NCI-H460 (cell line): ENCODE data around the gene STXBP5. TPM values are rescaled to one million over a fixed set of nuclear protein-coding genes. Genes with fewer than 3 reads are reported as not detected.
A peak's percentile ranks its signal among the peaks of the same experiment; 100 is the strongest.

Experiments used
- DNase-seq: peaks from one replicate; pipeline ENCODE4 v3.0.0-alpha.2; 2016; ENCODE audit warnings: low read depth; ENCODE audit errors: extremely low read depth
- polyA plus RNA-seq: library from polyadenylated mRNA; depleted of rRNA; stranded (reverse); fragments of >200 nt; gene quantifications from 2 replicates; pipeline ENCODE4 v1.2.3, GENCODE V29; 2014; cell fraction: nucleus; rRNA removed
- total RNA-seq: library from RNA; depleted of rRNA; stranded (reverse); fragments of >200 nt; shearing (Covaris generic); gene quantifications from 2 replicates; pipeline ENCODE4 v1.2.3, GENCODE V29; 2014; rRNA removed

The STXBP5 gene
- total RNA-seq: 15.3 and 22.5 TPM in 2 replicates
- 11.0 and 19.9 TPM in 2 replicates for polyA plus RNA-seq

GRCh38 chr6:147204060-147204785, at the start of gene STXBP5:
Gene STXBP5 (plus strand): TSS chr6:147204417. CDS start chr6:147204533, 116 bp downstream.
- DNase-seq: no peak

GRCh38 chr6:147154454-147154853, 49.8 kb upstream of the STXBP5 start:
- peak; percentile 19 for DNase-seq

- no peak for DNase-seq
These were observed 48.0 kb upstream of the STXBP5 start for GRCh38 chr6:147156218-147156617.

GRCh38 chr6:147156799-147157382, 47.3 kb upstream of the STXBP5 start:
- DNase-seq: no peak

GRCh38 chr6:147157930-147158329, 46.3 kb upstream of the STXBP5 start:
- no peak for DNase-seq

- no peak for DNase-seq
These were observed 45.3 kb upstream of the STXBP5 start for GRCh38 chr6:147158881-147159280.

- DNase-seq: no peak
These were observed 44.5 kb upstream of the STXBP5 start for GRCh38 chr6:147159536-147160374.

GRCh38 chr6:147160593-147160992, 43.6 kb upstream of the STXBP5 start:
- no peak for DNase-seq

GRCh38 chr6:147161253-147161973, 42.8 kb upstream of the STXBP5 start:
- no peak for DNase-seq

GRCh38 chr6:147161974-147162495, 42.2 kb upstream of the STXBP5 start:
- DNase-seq: peak; percentile 3

- no peak for DNase-seq
These were observed 39.5 kb upstream of the STXBP5 start for GRCh38 chr6:147164761-147165160.

GRCh38 chr6:147166360-147166944, 37.8 kb upstream of the STXBP5 start:
- DNase-seq: no peak

- DNase-seq: no peak
These were observed 37.2 kb upstream of the STXBP5 start for GRCh38 chr6:147166992-147167391.

GRCh38 chr6:147167576-147168461, 36.4 kb upstream of the STXBP5 start:
- no peak for DNase-seq

- no peak for DNase-seq
These were observed 34.7 kb upstream of the STXBP5 start for GRCh38 chr6:147169529-147169928.

GRCh38 chr6:147170269-147170668, 33.9 kb upstream of the STXBP5 start:
- no peak for DNase-seq

GRCh38 chr6:147173140-147173539, 31.1 kb upstream of the STXBP5 start:
- no peak for DNase-seq

GRCh38 chr6:147173675-147174308, 30.4 kb upstream of the STXBP5 start:
- DNase-seq: no peak

GRCh38 chr6:147176795-147177194, 27.4 kb upstream of the STXBP5 start:
- no peak for DNase-seq
